Hematopoietic multipotent progenitor cell treated with erythropoietin and hydrocortisone succinate and interleukin-3 and kit ligand, for 8 days (in vitro differentiated cells): Measurements from ENCODE around the gene USP22.

Experiments used
- DNase-seq: peaks from one replicate; pipeline ENCODE4 v3.0.0-alpha.2; 2015

USP22 gene

GRCh38 chr17:20999841-21000532 is 42.8 kb downstream of the USP22 start:
- no peak for DNase-seq

GRCh38 chr17:20999044-20999573 is 43.7 kb downstream of the USP22 start:
- no peak for DNase-seq

- no peak for DNase-seq
Observed at GRCh38 chr17:20998571-20999043, 44.2 kb downstream of the USP22 start.

- no peak for DNase-seq
Observed at GRCh38 chr17:20997711-20998570, 44.9 kb downstream of the USP22 start.

- DNase-seq, result no peak
Observed at GRCh38 chr17:20996724-20997615, 45.8 kb downstream of the USP22 start.

- DNase-seq, result no peak
Observed at GRCh38 chr17:20995873-20996723, 46.7 kb downstream of the USP22 start.

GRCh38 chr17:20995164-20995872 is 47.5 kb downstream of the USP22 start:
- no peak for DNase-seq

- DNase-seq, result no peak
Observed at GRCh38 chr17:20994779-20995149, 48.0 kb downstream of the USP22 start.

GRCh38 chr17:20993863-20994778 is 48.7 kb downstream of the USP22 start:
- no peak for DNase-seq

- peak; percentile 64 for DNase-seq
Observed at GRCh38 chr17:20992987-20993862, 49.6 kb downstream of the USP22 start.

GRCh38 chr17:20992416-20992815 is 50.4 kb downstream of the USP22 start:
- DNase-seq, result no peak

GRCh38 chr17:20991276-20992037 is 51.4 kb downstream of the USP22 start:
- DNase-seq, result no peak

- no peak for DNase-seq
Observed at GRCh38 chr17:20989991-20990855, 52.6 kb downstream of the USP22 start.

- DNase-seq, result no peak
Observed at GRCh38 chr17:20989481-20989880, 53.3 kb downstream of the USP22 start.

- no peak for DNase-seq
Observed at GRCh38 chr17:20988896-20989295, 53.9 kb downstream of the USP22 start.

- no peak for DNase-seq
Observed at GRCh38 chr17:20988001-20988636, 54.7 kb downstream of the USP22 start.

GRCh38 chr17:20987511-20987910 is 55.3 kb downstream of the USP22 start:
- DNase-seq, result no peak
